Keratinocyte (primary cell): ENCODE data around the gene LRRC15. TPM values are rescaled to one million over a fixed set of nuclear protein-coding genes. Genes with fewer than 3 reads are reported as not detected.

Experiments
- DNase-seq: peaks from one replicate; pipeline ENCODE4 v3.0.0-alpha.2; 2011; ENCODE audit warnings: low read depth, missing footprints, low spot score
- FAIRE-seq: peaks from 2 replicates; lab custom pipeline; 2011; peaks lifted over from hg19 to GRCh38; lab: Jason Lieb, UNC
- H2AFZ ChIP-seq: 2 replicates; pipeline ENCODE4 v1.6.0; 2012; ENCODE audit warnings: low read length, control low read depth, inconsistent platforms; ENCODE audit not compliant: control insufficient read depth
- H3K27ac ChIP-seq: 2 replicates; pipeline ENCODE4 v1.5.1; 2011; ENCODE audit warnings: low read length; ENCODE audit not compliant: control insufficient read depth, insufficient read depth
- H3K27me3 ChIP-seq: 3 replicates; pipeline ENCODE4 v1.6.0; 2011; ENCODE audit warnings: low read length; ENCODE audit not compliant: control insufficient read depth, insufficient read depth; ENCODE audit errors: extremely low read depth
- H3K36me3 ChIP-seq, 2 experiments: 2 replicates in 1 of 2; 3 replicates in 1 of 2; pipeline ENCODE4 v1.5.1; 2011; ENCODE audit warnings: low read length in 2 of 2, mild to moderate bottlenecking in 1 of 2; ENCODE audit not compliant: control insufficient read depth in 2 of 2, insufficient read depth in 2 of 2; ENCODE audit errors: extremely low read depth in 1 of 2
- H3K4me1 ChIP-seq: 3 replicates; pipeline ENCODE4 v1.5.1; 2011; ENCODE audit warnings: low read length; ENCODE audit not compliant: control insufficient read depth, insufficient read depth; ENCODE audit errors: extremely low read depth
- H3K4me2 ChIP-seq: 3 replicates; pipeline ENCODE4 v1.6.0; 2011; ENCODE audit warnings: low read depth, low read length; ENCODE audit not compliant: control insufficient read depth, insufficient read depth; ENCODE audit errors: extremely low read depth
- H3K4me3 ChIP-seq, 3 experiments: fragments of 200-600 bp in 1 of 3; sonication (generic) in 1 of 3; 2 replicates in 2 of 3; 3 replicates in 1 of 3; pipeline ENCODE4 v1.5.1; 2011 to 2016; ENCODE audit warnings: low read length in 3 of 3, mild to moderate bottlenecking in 3 of 3, control low read depth in 2 of 3, inconsistent platforms in 1 of 3, low read depth in 1 of 3, mixed read lengths in 1 of 3, mixed run types in 1 of 3, moderate library complexity in 1 of 3; ENCODE audit not compliant: control insufficient read depth in 2 of 3, insufficient read depth in 2 of 3; ENCODE audit errors: extremely low read depth in 1 of 3
- H3K79me2 ChIP-seq: 2 replicates; pipeline ENCODE4 v1.6.0; 2012; ENCODE audit warnings: low read length; ENCODE audit not compliant: control insufficient read depth, insufficient read depth
- H3K9ac ChIP-seq: 3 replicates; pipeline ENCODE4 v1.6.0; 2011; ENCODE audit warnings: low read length; ENCODE audit not compliant: control insufficient read depth, insufficient read depth; ENCODE audit errors: extremely low read depth
- H3K9me1 ChIP-seq: 3 replicates; pipeline ENCODE4 v1.6.0; 2011; ENCODE audit warnings: low read length; ENCODE audit not compliant: control insufficient read depth, insufficient read depth; ENCODE audit errors: extremely low read depth
- H3K9me3 ChIP-seq: 2 replicates; pipeline ENCODE4 v1.5.1; 2012; ENCODE audit warnings: low read depth, low read length; ENCODE audit not compliant: control insufficient read depth
- H4K20me1 ChIP-seq: 3 replicates; pipeline ENCODE4 v1.6.0; 2011; ENCODE audit warnings: low read length; ENCODE audit not compliant: control insufficient read depth, insufficient read depth; ENCODE audit errors: extremely low read depth
- CTCF ChIP-seq, 3 experiments: IDR thresholded peaks in 1 of 3; conservative IDR thresholded peaks in 1 of 3; optimal IDR thresholded peaks in 1 of 3; 2 replicates in 2 of 3; 3 replicates in 1 of 3; pipeline versions ENCODE3 to v1.5.1; 2011; ENCODE audit warnings: low read length in 3 of 3, mild to moderate bottlenecking in 3 of 3, moderate library complexity in 2 of 3, control low read depth in 1 of 3, inconsistent platforms in 1 of 3; ENCODE audit not compliant: insufficient read depth in 2 of 3; ENCODE audit errors: extremely low read depth in 1 of 3
- EZH2 ChIP-seq: IDR thresholded peaks from one replicate; pipeline ENCODE4 v1.6.1; 2012; ENCODE audit warnings: inconsistent platforms, mild to moderate bottlenecking, low read length, moderate library complexity
- dilution Hi-C: fragments of 300-500 bp; cut with MboI; formaldehyde crosslinking; loops from one replicate; pipeline ENCODE4 v1.7.0; 2020; ENCODE audit warnings: low sequenced_read_pairs; ENCODE audit not compliant: extremely low pct_ligation_motif_present
- polyA plus RNA-seq, 5 experiments: library from polyadenylated mRNA; depleted of rRNA in 3 of 5; stranded (reverse) in 3 of 5; stranded (forward) in 1 of 5; unstranded in 1 of 5; fragments of >200 nt; gene quantifications; 1 replicate in 1 of 5; 2 replicates in 3 of 5; 3 replicates in 1 of 5; pipeline versions ENCODE4 v1.2.1 to v1.2.3, GENCODE V29; 2011 to 2012; ENCODE audit warnings: missing spikeins in 2 of 5, low read depth in 1 of 5, low replicate concordance in 1 of 5

The LRRC15 gene
- polyA plus RNA-seq, 1 donor (not counting 4 experiments of a cell fraction or from before 2014, with no cell fraction given), result not detected

GRCh38 chr3:194348354-194348753, 21.2 kb downstream of the LRRC15 start:
- no peak for FAIRE-seq
- Histone ChIP-seq H3K79me2 (no peaks in the 10 kb centered on the region), H3K4me1 (no peaks in the 10 kb centered on the region), H3K9me1 (no peaks in the 10 kb centered on the region), H3K36me3 (no peaks in the 10 kb centered on the region), H4K20me1 (no peaks in the 10 kb centered on the region), H3K27me3 (peaks cover 6% of the 10 kb centered on the region), H3K9ac (no peak overlapping the region), H3K27ac (no peak overlapping the region), H3K4me2 (no peak overlapping the region), H3K4me3 (no peak overlapping the region), H2AFZ (no peak overlapping the region), H3K9me3 (no peaks in the 10 kb centered on the region)
- no peak for TF ChIP-seq CTCF (optimal IDR thresholded peaks at IDR 0.05 in 1 of 3, IDR thresholded peaks at IDR 0.05 in 1 of 3, conservative IDR thresholded peaks at IDR 0.05 in 1 of 3; ENCODE audit: extremely low read depth in 1 of 3, insufficient read depth in 2 of 3, low read length in 3 of 3)
- DNase-seq, result no peak
- dilution Hi-C loops, result no loop called here

GRCh38 chr3:194346621-194347020, 22.9 kb downstream of the LRRC15 start:
- H3K9me3 ChIP-seq, result no peaks in the 10 kb centered on the region
- no peak overlapping the region for H3K9ac ChIP-seq
- H3K27me3 ChIP-seq, result peaks cover 12% of the 10 kb centered on the region
- DNase-seq (no peak), FAIRE-seq (no peak)
- no peak for TF ChIP-seq EZH2
- no peaks in the 10 kb centered on the region for H3K9me1 ChIP-seq
- dilution Hi-C loops, result no loop called here
- H3K4me2 ChIP-seq, result no peak overlapping the region
- H2AFZ ChIP-seq, result no peak overlapping the region
- no peaks in the 10 kb centered on the region for H3K79me2 ChIP-seq
- H3K27ac ChIP-seq, result no peak overlapping the region
- H3K4me3 ChIP-seq, result no peak overlapping the region
- H4K20me1 ChIP-seq, result no peaks in the 10 kb centered on the region
- no peaks in the 10 kb centered on the region for H3K36me3 ChIP-seq
- no peaks in the 10 kb centered on the region for H3K4me1 ChIP-seq

GRCh38 chr3:194346035-194346434, 23.5 kb downstream of the LRRC15 start:
- FAIRE-seq, result no peak
- Histone ChIP-seq H3K27me3 (peaks cover 12% of the 10 kb centered on the region), H3K36me3 (no peaks in the 10 kb centered on the region), H3K4me2 (no peak overlapping the region), H3K4me3 (no peak overlapping the region), H3K9me1 (no peaks in the 10 kb centered on the region), H3K4me1 (no peaks in the 10 kb centered on the region), H4K20me1 (no peaks in the 10 kb centered on the region), H2AFZ (no peak overlapping the region), H3K27ac (no peak overlapping the region), H3K79me2 (no peaks in the 10 kb centered on the region), H3K9me3 (no peaks in the 10 kb centered on the region), H3K9ac (no peak overlapping the region)
- no peak for DNase-seq
- dilution Hi-C loops, result no loop called here
- TF ChIP-seq EZH2 (no peak), CTCF (optimal IDR thresholded peaks at IDR 0.05 in 1 of 3, IDR thresholded peaks at IDR 0.05 in 1 of 3, conservative IDR thresholded peaks at IDR 0.05 in 1 of 3; ENCODE audit: extremely low read depth in 1 of 3, insufficient read depth in 2 of 3, low read length in 3 of 3) (no peak)
